ENCODE measurements around the gene TFPT.

TFPT gene

DNA sequence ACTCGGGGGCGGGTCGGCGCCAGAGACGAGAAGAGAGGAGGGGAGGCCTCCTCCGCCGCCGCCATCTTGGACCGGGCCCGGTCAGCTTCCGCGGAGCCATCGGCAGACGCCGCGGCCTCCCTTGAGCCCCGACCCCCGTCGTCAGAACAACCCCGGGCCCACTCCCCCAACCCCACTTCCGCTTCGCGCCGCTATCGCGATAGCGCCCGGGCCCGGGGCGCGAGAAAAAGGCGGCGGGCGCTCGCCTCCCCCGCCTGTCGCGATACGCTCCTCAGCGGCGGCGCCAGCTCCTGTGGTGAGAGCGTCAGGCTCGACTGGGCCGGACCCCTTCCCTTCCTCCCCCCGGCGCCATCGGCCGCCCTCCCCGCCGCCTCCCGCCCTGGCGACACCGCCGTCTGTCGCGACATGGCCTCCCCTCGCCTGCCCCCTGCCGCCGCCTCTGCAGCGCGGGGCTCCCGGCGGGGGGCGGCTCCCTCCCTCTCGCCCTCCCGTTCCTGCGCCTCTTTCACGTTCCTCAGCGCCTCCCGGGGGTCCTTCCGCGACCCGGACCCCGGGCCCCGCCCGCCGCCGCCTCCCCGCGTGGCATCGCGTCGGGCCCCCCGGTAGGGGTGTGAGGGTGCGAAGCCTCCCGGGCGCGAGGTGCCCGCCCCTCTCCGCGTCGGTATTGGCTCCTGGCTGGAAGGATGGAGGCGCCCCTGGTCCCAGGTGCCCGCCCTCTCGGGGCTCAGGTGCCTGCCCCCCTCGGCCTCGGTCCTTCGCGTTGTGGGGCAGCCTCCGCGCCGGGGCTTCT is 22.4 kb upstream of the TFPT start, which contains the start of gene CNOT3:
TSS of gene CNOT3 (plus strand) at position 64 of the 790 bp plus-strand sequence. CDS start 5,217 bp downstream, outside the sequence.
- DNase-seq (ENCODE audit: low read depth), result no peak
- TF ChIP-seq, protein P1, sequence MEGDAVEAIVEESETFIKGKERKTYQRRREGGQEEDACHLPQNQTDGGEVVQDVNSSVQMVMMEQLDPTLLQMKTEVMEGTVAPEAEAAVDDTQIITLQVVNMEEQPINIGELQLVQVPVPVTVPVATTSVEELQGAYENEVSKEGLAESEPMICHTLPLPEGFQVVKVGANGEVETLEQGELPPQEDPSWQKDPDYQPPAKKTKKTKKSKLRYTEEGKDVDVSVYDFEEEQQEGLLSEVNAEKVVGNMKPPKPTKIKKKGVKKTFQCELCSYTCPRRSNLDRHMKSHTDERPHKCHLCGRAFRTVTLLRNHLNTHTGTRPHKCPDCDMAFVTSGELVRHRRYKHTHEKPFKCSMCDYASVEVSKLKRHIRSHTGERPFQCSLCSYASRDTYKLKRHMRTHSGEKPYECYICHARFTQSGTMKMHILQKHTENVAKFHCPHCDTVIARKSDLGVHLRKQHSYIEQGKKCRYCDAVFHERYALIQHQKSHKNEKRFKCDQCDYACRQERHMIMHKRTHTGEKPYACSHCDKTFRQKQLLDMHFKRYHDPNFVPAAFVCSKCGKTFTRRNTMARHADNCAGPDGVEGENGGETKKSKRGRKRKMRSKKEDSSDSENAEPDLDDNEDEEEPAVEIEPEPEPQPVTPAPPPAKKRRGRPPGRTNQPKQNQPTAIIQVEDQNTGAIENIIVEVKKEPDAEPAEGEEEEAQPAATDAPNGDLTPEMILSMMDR (IDR thresholded peaks at IDR 0.05; ENCODE audit: insufficient read depth, low read depth, low read length, missing control alignments), result no peak
- peak within 1 kb of the TSS; percentile 67 for H3K4me3 ChIP-seq (ENCODE audit: low read length)

DNA sequence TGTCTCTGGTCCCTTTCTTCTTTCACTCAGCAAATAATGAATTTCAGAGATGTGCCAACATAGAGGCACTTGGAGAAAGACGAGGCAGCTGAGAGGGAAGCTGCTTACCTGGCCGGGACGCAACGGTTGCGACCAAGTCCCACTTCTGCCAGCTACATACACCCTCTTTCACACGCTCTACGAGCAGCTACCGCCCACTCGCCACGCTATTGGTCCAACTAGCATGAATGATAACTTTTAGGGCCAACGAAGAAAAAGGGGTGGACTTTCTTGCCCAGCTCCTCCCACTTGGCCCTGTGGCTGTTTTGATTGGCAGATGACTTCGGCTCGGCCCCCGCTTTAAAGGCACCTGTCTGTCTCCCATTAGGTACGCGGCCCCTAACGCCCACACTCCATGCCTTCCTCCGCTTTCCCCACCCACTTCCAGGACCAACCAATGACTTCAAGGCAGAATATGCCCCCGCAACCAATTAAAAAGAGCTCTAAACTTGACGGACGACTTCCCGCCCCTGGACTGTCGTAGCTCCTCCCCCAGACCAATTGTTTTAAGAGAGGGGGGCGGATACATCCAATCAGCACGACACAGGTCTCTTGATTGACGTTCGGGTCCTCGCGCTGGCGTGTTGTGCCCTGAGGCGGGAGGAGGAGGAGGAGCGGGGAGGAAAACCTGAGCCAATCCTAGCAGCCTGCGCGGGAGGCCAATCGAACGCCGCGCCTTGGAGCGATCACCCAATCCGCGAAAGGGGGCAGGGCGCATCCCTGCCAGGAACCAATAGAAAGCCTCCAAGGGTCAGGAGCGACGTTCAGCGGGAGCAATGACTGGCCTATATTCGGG is 21.6 kb upstream of the TFPT start:
- TF ChIP-seq, protein P1 (IDR thresholded peaks at IDR 0.05; ENCODE audit: insufficient read depth, low read depth, low read length, missing control alignments), result no peak
- peak overlapping the region; percentile 67 for H3K4me3 ChIP-seq (ENCODE audit: low read length)

DNA sequence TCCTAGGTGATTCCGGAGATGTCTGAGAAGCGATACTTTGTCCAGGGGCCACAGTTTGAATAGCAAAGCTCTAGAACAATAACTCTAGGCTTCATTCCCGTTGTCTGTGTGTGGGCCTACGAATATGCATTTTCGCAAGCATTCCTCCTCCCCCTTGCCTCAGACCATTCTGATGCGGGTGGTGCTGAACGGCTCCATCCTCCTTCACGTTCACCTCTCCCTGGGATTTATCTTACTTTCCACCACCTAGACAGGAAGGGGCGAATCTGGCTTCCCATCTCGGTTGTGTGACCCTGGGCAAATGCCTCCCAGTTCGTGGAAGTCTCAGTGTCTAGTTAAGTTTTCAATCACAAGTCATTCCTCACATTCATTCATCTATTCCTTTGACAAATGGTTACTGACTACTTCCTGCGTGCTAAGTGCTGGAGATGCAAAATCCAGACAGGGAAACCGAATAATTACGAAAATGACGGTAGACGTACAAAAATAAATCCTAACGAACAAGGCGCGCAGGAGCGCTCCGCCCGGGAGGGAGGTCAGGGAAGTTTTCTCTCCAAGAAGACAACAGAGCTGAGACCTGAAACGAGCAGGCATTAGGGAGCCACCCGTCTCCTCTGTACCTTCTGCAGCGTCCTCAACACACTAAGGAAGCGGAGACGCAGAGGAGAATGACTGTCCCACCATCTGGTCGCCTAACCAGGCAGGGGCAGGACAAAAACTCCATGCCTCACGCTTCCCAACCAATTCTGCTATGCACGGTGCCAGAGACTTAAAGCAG is 20.8 kb upstream of the TFPT start:
- DNase-seq (ENCODE audit: low read depth), result peak; percentile 15
- peak overlapping the region; percentile 66 for H3K4me3 ChIP-seq (ENCODE audit: low read length)
- TF ChIP-seq, protein P1 (IDR thresholded peaks at IDR 0.05; ENCODE audit: insufficient read depth, low read depth, low read length, missing control alignments), result no peak

More for the DNA sequence above, 21.6 kb upstream of the TFPT start:
- peak; percentile 100 for DNase-seq (ENCODE audit: low read depth)

DNA sequence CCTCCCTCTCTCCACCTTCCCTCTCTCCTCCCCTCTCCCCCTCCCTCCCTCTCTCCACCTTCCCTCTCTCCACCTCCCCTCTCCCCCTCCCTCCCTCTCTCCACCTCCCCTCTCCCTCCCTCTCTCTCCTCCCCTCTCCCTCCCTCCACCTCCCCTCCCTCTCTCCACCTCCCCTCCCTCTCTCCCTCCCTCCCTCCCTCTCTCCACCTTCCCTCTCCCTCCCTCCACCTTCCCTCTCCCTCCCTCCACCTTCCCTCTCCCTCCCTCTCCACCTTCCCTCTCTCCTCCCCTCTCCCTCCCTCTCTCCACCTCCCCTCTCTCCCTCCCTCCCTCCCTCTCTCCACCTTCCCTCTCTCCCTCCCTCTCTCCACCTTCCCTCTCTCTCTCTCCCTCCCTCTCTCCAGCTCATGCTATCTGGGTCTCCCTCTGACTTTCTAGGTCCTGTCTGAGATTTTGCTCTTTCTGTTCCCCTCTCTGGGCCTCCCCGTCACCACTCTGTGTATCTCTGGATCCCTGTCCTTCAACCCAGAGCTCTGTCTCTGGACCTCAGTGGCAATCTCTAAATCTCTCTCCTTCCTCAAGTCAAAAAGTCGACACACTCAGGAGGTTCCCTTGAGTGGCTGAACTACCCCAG is 18.6 kb upstream of the TFPT start:
- TF ChIP-seq, protein P1 (IDR thresholded peaks at IDR 0.05; ENCODE audit: insufficient read depth, low read depth, low read length, missing control alignments), result no peak
- DNase-seq (ENCODE audit: low read depth), result no peak
- H3K4me3 ChIP-seq (ENCODE audit: low read length), result no peak overlapping the region

DNA sequence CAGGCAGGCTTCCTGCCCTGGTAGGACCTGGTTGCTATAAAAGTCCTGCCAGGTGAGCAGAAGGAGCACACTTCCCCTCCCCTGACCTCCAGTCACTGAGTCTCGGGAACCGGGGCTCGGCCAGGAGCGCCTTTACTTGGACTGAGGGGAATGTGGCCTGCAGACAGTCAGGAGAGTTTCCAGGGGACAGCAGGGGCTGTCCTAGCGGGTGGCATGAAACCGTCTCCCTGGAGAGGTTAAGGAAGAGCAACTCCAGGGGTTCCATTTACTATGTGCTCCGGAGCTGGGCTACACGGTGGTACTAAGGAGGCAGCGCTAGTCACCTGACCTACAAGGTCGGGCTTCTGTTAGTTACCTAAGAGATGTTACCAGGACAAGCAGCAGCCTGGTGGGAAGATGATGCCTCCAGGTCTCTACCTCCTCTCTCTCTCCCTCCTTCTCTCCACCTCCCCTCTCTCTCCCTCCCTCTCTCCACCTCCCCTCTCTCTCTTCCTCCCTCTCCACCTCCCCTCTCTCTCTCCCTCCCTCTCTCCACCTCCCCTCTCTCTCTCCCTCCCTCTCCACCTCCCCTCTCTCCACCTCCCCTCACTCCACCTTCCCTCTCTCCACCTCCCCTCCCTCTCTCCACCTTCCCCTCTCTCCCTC is 18.0 kb upstream of the TFPT start:
- no peak overlapping the region for H3K4me3 ChIP-seq (ENCODE audit: low read length)
- TF ChIP-seq, protein P1 (IDR thresholded peaks at IDR 0.05; ENCODE audit: insufficient read depth, low read depth, low read length, missing control alignments), result no peak
- DNase-seq (ENCODE audit: low read depth), result peak; percentile 55

DNA sequence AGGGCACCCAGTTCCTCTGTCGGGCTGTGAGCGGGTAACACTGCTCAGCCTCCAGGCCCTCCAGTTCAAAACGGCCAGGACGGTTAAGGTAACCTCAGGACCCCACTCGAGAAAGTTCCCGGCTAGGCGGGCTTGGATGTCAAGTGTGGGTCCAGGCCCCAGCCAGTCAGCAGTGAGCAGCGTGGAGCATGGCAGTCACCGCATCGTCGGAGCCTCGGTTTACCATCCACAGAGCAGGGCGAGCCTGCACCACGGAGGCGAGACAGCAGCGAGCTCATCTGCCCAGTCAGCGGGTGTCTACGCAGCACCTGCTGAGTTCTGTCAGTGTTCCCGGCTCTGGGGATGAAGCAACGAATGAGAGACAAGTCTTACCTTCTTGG is 14.2 kb upstream of the TFPT start:
- H3K4me3 ChIP-seq (ENCODE audit: low read length), result no peak overlapping the region
- DNase-seq (ENCODE audit: low read depth), result no peak
- TF ChIP-seq, protein P1 (IDR thresholded peaks at IDR 0.05; ENCODE audit: insufficient read depth, low read depth, low read length, missing control alignments), result no peak

All from epithelial cell of esophagus (primary cell).